Neural cell (in vitro differentiated cells): ENCODE measurements around the gene KHSRP.

Experiments used
- CTCF ChIP-seq: fragments of 450-650 bp; IDR thresholded peaks from 2 replicates; pipeline ENCODE4 v1.5.1; 2014; ENCODE audit warnings: antibody characterized with exemption, mild to moderate bottlenecking, moderate library complexity; ENCODE audit not compliant: poor library complexity, severe bottlenecking
- EP300 ChIP-seq: fragments of 450-650 bp; conservative IDR thresholded peaks from 2 replicates; pipeline ENCODE4 v1.6.1; 2014; ENCODE audit warnings: antibody characterized with exemption, mild to moderate bottlenecking, moderate library complexity; ENCODE audit not compliant: poor library complexity, severe bottlenecking
- EZH2 ChIP-seq: fragments of 200-600, 300-800 bp; shearing (Covaris generic), sonication (generic); IDR thresholded peaks from 2 replicates; pipeline ENCODE4 v1.6.1; 2014; ENCODE audit warnings: antibody characterized with exemption, low read length, borderline replicate concordance, mild to moderate bottlenecking; ENCODE audit not compliant: insufficient read depth, poor library complexity, severe bottlenecking
- POLR2AphosphoS5 ChIP-seq: IDR thresholded peaks from 2 replicates; pipeline ENCODE4 v1.6.1; 2012
- RAD21 ChIP-seq: fragments of 450-650 bp; conservative IDR thresholded peaks from 2 replicates; pipeline ENCODE4 v1.6.1; 2014; ENCODE audit warnings: antibody characterized with exemption, mild to moderate bottlenecking, moderate library complexity
- REST ChIP-seq: IDR thresholded peaks from 2 replicates; pipeline ENCODE4 v1.6.1; 2012; ENCODE audit warnings: borderline replicate concordance
- SMC3 ChIP-seq: fragments of 450-650 bp; conservative IDR thresholded peaks from 2 replicates; pipeline ENCODE4 v1.6.1; 2014; ENCODE audit warnings: antibody characterized with exemption, mild to moderate bottlenecking, moderate library complexity; ENCODE audit not compliant: poor library complexity
- TAF1 ChIP-seq: IDR thresholded peaks from 2 replicates; pipeline ENCODE4 v1.6.1; 2012; ENCODE audit warnings: low read depth

GRCh38 chr19:6417713-6418561, 6.7 kb downstream of the KHSRP start:
- TF ChIP-seq SMC3 (no peak), CTCF (no peak), REST (no peak), POLR2AphosphoS5 (no peak), TAF1 (no peak), RAD21 (no peak), EP300 (no peak), EZH2 (no peak)
